Loucy (cell line): ENCODE results near the gene PTPRC.

Source experiments
- H2AFZ ChIP-seq: fragments of 200-600 bp; sonication (generic); 2 replicates; pipeline ENCODE4 v1.6.0; 2016; ENCODE audit warnings: antibody characterized with exemption, mild to moderate bottlenecking, low read length, moderate library complexity
- H3F3A ChIP-seq: fragments of 200-600 bp; 2 replicates; pipeline ENCODE4 v1.6.0; 2016; ENCODE audit warnings: antibody characterized with exemption, low read depth, mild to moderate bottlenecking
- H3K27me3 ChIP-seq: fragments of 200-600 bp; sonication (generic); 2 replicates; pipeline ENCODE4 v1.6.1; 2014; ENCODE audit warnings: low read length, mild to moderate bottlenecking; ENCODE audit not compliant: insufficient read depth, poor library complexity, severe bottlenecking
- H3K36me3 ChIP-seq: fragments of 200-600 bp; sonication (generic); 2 replicates; pipeline ENCODE4 v1.6.1; 2016; ENCODE audit warnings: low read length; ENCODE audit not compliant: insufficient read depth
- H3K4me1 ChIP-seq: fragments of 200-600 bp; sonication (generic); 2 replicates; pipeline ENCODE4 v1.5.1; 2014; ENCODE audit warnings: low read length, mild to moderate bottlenecking; ENCODE audit not compliant: insufficient read depth, poor library complexity, severe bottlenecking
- H3K4me2 ChIP-seq: fragments of 200-600 bp; sonication (generic); 2 replicates; pipeline ENCODE4 v1.6.0; 2014; ENCODE audit warnings: antibody characterized with exemption, low read length, low read depth, mild to moderate bottlenecking; ENCODE audit not compliant: poor library complexity, severe bottlenecking
- H3K4me3 ChIP-seq: fragments of 200-600 bp; sonication (generic); 2 replicates; pipeline ENCODE4 v1.5.1; 2014; ENCODE audit warnings: low read length, mild to moderate bottlenecking, mixed read lengths; ENCODE audit not compliant: poor library complexity, severe bottlenecking
- H3K79me2 ChIP-seq: fragments of 200-600 bp; sonication (generic); 2 replicates; pipeline ENCODE4 v1.6.1; 2014; ENCODE audit warnings: low read length; ENCODE audit not compliant: insufficient read depth
- H3K9ac ChIP-seq: fragments of 200-600 bp; sonication (generic); 2 replicates; pipeline ENCODE4 v1.6.0; 2014; ENCODE audit warnings: mild to moderate bottlenecking, low read depth, low read length, moderate library complexity; ENCODE audit not compliant: poor library complexity, severe bottlenecking
- H3K9me2 ChIP-seq: fragments of 200-600 bp; sonication (generic); replicated peaks from 2 replicates; pipeline ENCODE4 v1.6.1; 2016; ENCODE audit warnings: low read depth, low read length, mixed read lengths
- H3K9me3 ChIP-seq: fragments of 200-600 bp; sonication (generic); 2 replicates; pipeline ENCODE4 v1.6.1; 2014; ENCODE audit warnings: mild to moderate bottlenecking, antibody characterized with exemption, low read length, low read depth; ENCODE audit not compliant: insufficient read depth
- H4K20me1 ChIP-seq: fragments of 200-600 bp; sonication (generic); 2 replicates; pipeline ENCODE4 v1.6.0; 2014; ENCODE audit warnings: antibody characterized with exemption, low read length, mild to moderate bottlenecking; ENCODE audit not compliant: insufficient read depth, poor library complexity, severe bottlenecking
- CTCF ChIP-seq: fragments of 200-600 bp; sonication (generic); conservative IDR thresholded peaks from 2 replicates; pipeline ENCODE4 v1.5.1; 2014; ENCODE audit warnings: mild to moderate bottlenecking, antibody characterized with exemption, low read length
- EZH2phosphoT487 ChIP-seq: fragments of 200-600 bp; IDR thresholded peaks from 2 replicates; pipeline ENCODE4 v1.6.1; 2018; ENCODE audit warnings: antibody characterized with exemption, mild to moderate bottlenecking, moderate library complexity, borderline replicate concordance

Gene PTPRC

DNA sequence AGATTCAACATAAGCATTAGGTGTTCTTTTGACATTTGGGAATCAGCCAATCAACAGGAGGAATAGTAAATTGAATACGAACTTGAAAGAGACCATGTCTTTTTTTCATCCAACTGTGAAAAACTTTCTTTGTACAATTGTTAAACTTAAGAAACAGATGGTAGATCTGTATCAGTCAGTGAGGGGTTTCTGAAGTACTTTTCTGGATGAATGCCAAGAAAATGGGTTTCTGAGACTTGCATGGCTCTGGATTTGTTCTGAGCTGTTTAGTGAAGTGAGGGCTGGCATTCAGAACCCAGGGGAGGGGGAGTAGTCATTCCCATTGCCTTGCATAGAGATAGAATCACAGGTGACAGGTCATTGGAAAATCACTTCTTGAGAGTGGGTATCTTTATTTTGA is 37.4 kb downstream of the PTPRC start:
- Histone ChIP-seq H2AFZ (no peak overlapping the region), H3K4me2 (peak overlapping the region; percentile 65), H3K4me1 (peaks cover 96% of the 10 kb centered on the region), H3K9me2 (no peaks in the 10 kb centered on the region), H3K9ac (peak overlapping the region; percentile 50), H3F3A (peaks cover 23% of the 10 kb centered on the region), H3K79me2 (peaks cover 99% of the 10 kb centered on the region), H3K36me3 (peaks cover 49% of the 10 kb centered on the region), H3K4me3 (peak overlapping the region; percentile 29), H4K20me1 (peaks cover 21% of the 10 kb centered on the region), H3K27me3 (no peaks in the 10 kb centered on the region), H3K9me3 (no peaks in the 10 kb centered on the region)
- TF ChIP-seq EZH2phosphoT487 (no peak), CTCF (no peak)

DNA sequence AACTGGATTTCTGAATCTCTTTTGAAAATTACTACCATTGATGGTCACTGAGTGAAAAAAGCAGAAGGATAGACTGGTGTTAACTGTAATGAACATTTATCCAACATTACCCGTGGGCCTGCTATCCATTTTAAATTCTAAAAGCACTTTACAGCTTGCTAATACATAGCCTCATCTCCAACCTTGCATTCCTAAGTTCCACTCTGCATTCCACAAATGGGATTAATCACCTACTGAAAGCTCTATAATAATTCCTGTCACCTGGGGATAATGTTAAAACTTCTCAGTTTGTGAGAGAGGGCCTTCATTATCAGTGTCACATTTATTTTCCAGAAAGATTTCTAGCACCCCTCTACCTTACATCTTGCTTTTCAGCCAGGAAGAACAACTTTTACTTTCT is 38.2 kb downstream of the PTPRC start:
- H3K9ac ChIP-seq = peak overlapping the region; percentile 37
- H3K9me2 ChIP-seq = no peaks in the 10 kb centered on the region
- H3K27me3 ChIP-seq = no peaks in the 10 kb centered on the region
- peaks cover 93% of the 10 kb centered on the region for H3K4me1 ChIP-seq
- H4K20me1 ChIP-seq = peaks cover 16% of the 10 kb centered on the region
- H2AFZ ChIP-seq = no peak overlapping the region
- peak overlapping the region; percentile 65 for H3K4me2 ChIP-seq
- peaks cover 28% of the 10 kb centered on the region for H3F3A ChIP-seq
- peak overlapping the region; percentile 7 for H3K4me3 ChIP-seq
- no peaks in the 10 kb centered on the region for H3K9me3 ChIP-seq
- H3K79me2 ChIP-seq = peaks cover 92% of the 10 kb centered on the region
- TF ChIP-seq CTCF (no peak), EZH2phosphoT487 (no peak)
- peaks cover 41% of the 10 kb centered on the region for H3K36me3 ChIP-seq

DNA sequence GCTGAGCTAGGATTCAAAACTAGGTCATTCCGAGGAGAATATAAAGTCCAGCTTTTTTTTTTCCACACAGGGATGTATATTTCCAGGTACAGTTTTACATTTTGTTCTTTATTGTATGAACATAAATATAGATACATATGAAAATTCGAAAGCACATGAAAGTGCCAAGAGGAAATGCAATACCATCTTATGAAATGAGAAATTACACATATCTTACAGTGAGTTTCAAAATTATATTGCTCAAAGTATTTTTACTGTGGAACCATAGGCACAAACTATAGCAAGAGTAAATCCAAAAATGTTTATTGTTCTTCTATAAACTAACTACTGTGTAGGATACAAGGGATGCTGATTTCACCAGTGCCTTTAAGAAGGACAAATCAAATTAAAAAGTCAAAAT is 39.0 kb downstream of the PTPRC start:
- Histone ChIP-seq H2AFZ (no peak overlapping the region), H3K4me2 (peak overlapping the region; percentile 65), H4K20me1 (peaks cover 11% of the 10 kb centered on the region), H3K27me3 (no peaks in the 10 kb centered on the region), H3K4me3 (no peak overlapping the region), H3K36me3 (peaks cover 37% of the 10 kb centered on the region), H3K9me3 (no peaks in the 10 kb centered on the region), H3F3A (peaks cover 36% of the 10 kb centered on the region), H3K4me1 (peaks cover 93% of the 10 kb centered on the region), H3K9ac (peak overlapping the region; percentile 37), H3K79me2 (peaks cover 89% of the 10 kb centered on the region), H3K9me2 (no peaks in the 10 kb centered on the region)
- TF ChIP-seq CTCF (no peak), EZH2phosphoT487 (no peak)
